22Rv1 (cell line): ENCODE results near the gene TMEM178B.

ENCODE experiments used
- CTCF ChIP-seq: fragments of 450-650 bp; IDR thresholded peaks from 2 replicates; pipeline ENCODE4 v1.5.1; 2017; ENCODE audit warnings: mild to moderate bottlenecking
- ZFX ChIP-seq: fragments of 450-650 bp; IDR thresholded peaks from 2 replicates; pipeline ENCODE4 v1.6.1; 2017; ENCODE audit warnings: antibody characterized with exemption, borderline replicate concordance

- TF ChIP-seq CTCF: no peak
- no peak for TF ChIP-seq ZFX
Measured at GRCh38 chr7:141442781-141443180, 368.9 kb downstream of the TMEM178B start.
